ENCODE results near the gene KBTBD6. TPM values are rescaled to one million over a fixed set of nuclear protein-coding genes. Genes with fewer than 3 reads are reported as not detected.
A peak's percentile ranks its signal among the peaks of the same experiment; 100 is the strongest.
"Not testable (repeated sequence)": the region's sequence is repeated elsewhere in the genome, so short reads cannot be mapped to it uniquely, and the experiment has no call there.

The KBTBD6 gene
- total RNA-seq, 1 experiment from 2014 or later, result 8.2 TPM

- no peaks in the 10 kb centered on the region for H3K9me3 Mint-ChIP-seq (ENCODE audit: unreplicated experiment)
- POLR2A ChIA-PET, result interaction anchor here (0.7 to 1.5 kb wide), 2 partner anchors 10 to 74 kb away, joined by 4 to 11 read pairs; partner anchors contain the start of gene WBP4
- CTCF ChIA-PET, result no interaction called here
Observed at GRCh38 chr13:41133951-41134350, 1.3 kb upstream of the KBTBD6 start.

GRCh38 chr13:41131660-41132511 is 716 bp downstream of the KBTBD6 start:
- not testable (repeated sequence) for H3K27me3 Mint-ChIP-seq (ENCODE audit: insufficient read depth, unreplicated experiment); DNase-seq (ENCODE audit: unreplicated experiment); H3K36me3 Mint-ChIP-seq (ENCODE audit: insufficient read depth, unreplicated experiment); H3K9me3 Mint-ChIP-seq (ENCODE audit: unreplicated experiment)
- Mint-ChIP-seq H3K4me1 (ENCODE audit: insufficient read depth, unreplicated experiment) (peaks cover 35% of the 10 kb centered on the region), H3K4me3 (ENCODE audit: unreplicated experiment) (peak overlapping the region; percentile 96), H3K27ac (ENCODE audit: low read depth, unreplicated experiment) (peak overlapping the region; percentile 96)
- TSS peak; percentile 33 for BruUV-seq (replicated peaks)
- intact Hi-C loops (cut with micrococcal nuclease), result loop anchor here (1.0 to 2.0 kb wide), 2 partner anchors 62 to 71 kb away; partner anchors contain the start of genes KBTBD7 and WBP4
- ChIA-PET CTCF (interaction anchor here (0.6 kb wide), 2 partner anchors 76 to 89 kb away, joined by 3 read pairs; no protein-coding TSS in a partner anchor), POLR2A (interaction anchor here (0.7 to 1.7 kb wide), 4 partner anchors 14 to 72 kb away, joined by 3 to 11 read pairs (median 4); partner anchors contain the start of gene WBP4)

More at GRCh38 chr13:41133951-41134350, 1.3 kb upstream of the KBTBD6 start:
- H3K4me1 Mint-ChIP-seq (ENCODE audit: insufficient read depth, unreplicated experiment), result peaks cover 41% of the 10 kb centered on the region
- BruUV-seq (replicated peaks), result no TSS peak
- intact Hi-C loops (cut with micrococcal nuclease), result loop anchor here (2.0 kb wide), 1 partner anchor 73 kb away; the partner anchor contains the start of gene WBP4
- H3K36me3 Mint-ChIP-seq (ENCODE audit: insufficient read depth, unreplicated experiment), result peaks cover 4% of the 10 kb centered on the region
- peak overlapping the region; percentile 96 for H3K4me3 Mint-ChIP-seq (ENCODE audit: unreplicated experiment)
- no peaks in the 10 kb centered on the region for H3K27me3 Mint-ChIP-seq (ENCODE audit: insufficient read depth, unreplicated experiment)
- H3K27ac Mint-ChIP-seq (ENCODE audit: low read depth, unreplicated experiment), result peak overlapping the region; percentile 46
- no peak for TF ChIP-seq CTCF (IDR thresholded peaks at IDR 0.05; ENCODE audit: unreplicated experiment)
- DNase-seq (ENCODE audit: unreplicated experiment), result no peak

- POLR2A ChIA-PET, result interaction anchor here (0.9 kb wide), 1 partner anchor 15 kb away, joined by 3 read pairs; no protein-coding TSS in a partner anchor
- Mint-ChIP-seq H3K4me1 (ENCODE audit: insufficient read depth, unreplicated experiment) (peaks cover 31% of the 10 kb centered on the region), H3K4me3 (ENCODE audit: unreplicated experiment) (peak overlapping the region; percentile 96)
- H3K27ac Mint-ChIP-seq (ENCODE audit: low read depth, unreplicated experiment); H3K27me3 Mint-ChIP-seq (ENCODE audit: insufficient read depth, unreplicated experiment); BruUV-seq (replicated peaks); intact Hi-C loops (cut with micrococcal nuclease); H3K36me3 Mint-ChIP-seq (ENCODE audit: insufficient read depth, unreplicated experiment); DNase-seq (ENCODE audit: unreplicated experiment); H3K9me3 Mint-ChIP-seq (ENCODE audit: unreplicated experiment): not testable (repeated sequence)
- CTCF ChIA-PET, result interaction anchor here (0.6 kb wide), 2 partner anchors 76 to 90 kb away, joined by 3 read pairs; no protein-coding TSS in a partner anchor
Observed at GRCh38 chr13:41131189-41131588, 1.4 kb downstream of the KBTBD6 start.

- H3K4me1 Mint-ChIP-seq (ENCODE audit: insufficient read depth, unreplicated experiment), result peaks cover 31% of the 10 kb centered on the region
Observed at GRCh38 chr13:41130356-41130755, 2.2 kb downstream of the KBTBD6 start.

More at GRCh38 chr13:41130356-41130755, 2.2 kb downstream of the KBTBD6 start:
- intact Hi-C loops (cut with micrococcal nuclease), result no loop called here
- no peaks in the 10 kb centered on the region for H3K27me3 Mint-ChIP-seq (ENCODE audit: insufficient read depth, unreplicated experiment)
- no peak for DNase-seq (ENCODE audit: unreplicated experiment)
- ChIA-PET POLR2A (no interaction called here), CTCF (no interaction called here)
- no peak overlapping the region for H3K27ac Mint-ChIP-seq (ENCODE audit: low read depth, unreplicated experiment)
- no peaks in the 10 kb centered on the region for H3K9me3 Mint-ChIP-seq (ENCODE audit: unreplicated experiment)
- BruUV-seq (replicated peaks), result no TSS peak
- H3K4me3 Mint-ChIP-seq (ENCODE audit: unreplicated experiment), result peak overlapping the region; percentile 96
- H3K36me3 Mint-ChIP-seq (ENCODE audit: insufficient read depth, unreplicated experiment), result peaks cover 15% of the 10 kb centered on the region
- no peak for TF ChIP-seq CTCF (IDR thresholded peaks at IDR 0.05; ENCODE audit: unreplicated experiment)
